ENCODE results near the gene SPOCK2. TPM values are rescaled to one million over a fixed set of nuclear protein-coding genes. Genes with fewer than 3 reads are reported as not detected.

Gene SPOCK2
- polyA plus RNA-seq, 1 donor (not counting 4 experiments of a cell fraction or from before 2014, with no cell fraction given), result 0.14 TPM

DNA sequence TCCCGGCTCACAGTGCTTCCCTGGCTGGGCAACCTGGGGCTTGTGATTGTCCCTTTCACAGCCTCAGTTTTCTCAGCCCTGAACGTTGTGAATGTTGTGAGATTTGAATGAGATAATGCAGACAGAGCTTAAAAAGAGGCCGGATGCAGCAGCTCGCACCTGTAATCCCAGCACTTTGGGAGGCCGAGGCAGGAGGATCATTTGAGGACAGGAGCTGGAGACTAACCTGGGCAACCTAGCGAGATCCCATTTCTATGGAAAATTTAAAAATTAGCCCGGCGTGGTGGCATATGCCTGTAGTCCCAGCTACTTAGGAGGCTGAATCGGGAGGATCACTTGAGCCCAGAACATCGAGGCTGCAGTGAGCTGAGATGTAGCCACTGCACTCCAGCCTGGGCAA, 56.6 kb downstream of the SPOCK2 start:
- Histone ChIP-seq H3K79me2 (ENCODE audit: control insufficient read depth, insufficient read depth, low read length) (no peaks in the 10 kb centered on the region), H2AFZ (ENCODE audit: control insufficient read depth, low read length) (no peak overlapping the region), H3K9ac (ENCODE audit: control insufficient read depth, extremely low read depth, insufficient read depth, low read length) (no peak overlapping the region), H3K4me3 (ENCODE audit: control insufficient read depth in 2 of 3, extremely low read depth in 1 of 3, insufficient read depth in 2 of 3, low read depth in 1 of 3, low read length in 3 of 3) (no peak overlapping the region), H3K27me3 (ENCODE audit: control insufficient read depth, extremely low read depth, insufficient read depth, low read length) (no peaks in the 10 kb centered on the region), H4K20me1 (ENCODE audit: control insufficient read depth, extremely low read depth, insufficient read depth, low read length) (no peaks in the 10 kb centered on the region), H3K36me3 (ENCODE audit: control insufficient read depth in 2 of 2, extremely low read depth in 1 of 2, insufficient read depth in 2 of 2, low read length in 2 of 2) (no peaks in the 10 kb centered on the region), H3K27ac (ENCODE audit: control insufficient read depth, insufficient read depth, low read length) (no peak overlapping the region), H3K9me1 (ENCODE audit: control insufficient read depth, extremely low read depth, insufficient read depth, low read length) (no peaks in the 10 kb centered on the region), H3K4me2 (ENCODE audit: control insufficient read depth, extremely low read depth, insufficient read depth, low read depth, low read length) (no peak overlapping the region), H3K9me3 (ENCODE audit: control insufficient read depth, low read depth, low read length) (no peaks in the 10 kb centered on the region), H3K4me1 (ENCODE audit: control insufficient read depth, extremely low read depth, insufficient read depth, low read length) (peaks cover 14% of the 10 kb centered on the region)
- TF ChIP-seq EZH2 (IDR thresholded peaks at IDR 0.05; ENCODE audit: low read length), result no peak
- TF ChIP-seq, protein P1, sequence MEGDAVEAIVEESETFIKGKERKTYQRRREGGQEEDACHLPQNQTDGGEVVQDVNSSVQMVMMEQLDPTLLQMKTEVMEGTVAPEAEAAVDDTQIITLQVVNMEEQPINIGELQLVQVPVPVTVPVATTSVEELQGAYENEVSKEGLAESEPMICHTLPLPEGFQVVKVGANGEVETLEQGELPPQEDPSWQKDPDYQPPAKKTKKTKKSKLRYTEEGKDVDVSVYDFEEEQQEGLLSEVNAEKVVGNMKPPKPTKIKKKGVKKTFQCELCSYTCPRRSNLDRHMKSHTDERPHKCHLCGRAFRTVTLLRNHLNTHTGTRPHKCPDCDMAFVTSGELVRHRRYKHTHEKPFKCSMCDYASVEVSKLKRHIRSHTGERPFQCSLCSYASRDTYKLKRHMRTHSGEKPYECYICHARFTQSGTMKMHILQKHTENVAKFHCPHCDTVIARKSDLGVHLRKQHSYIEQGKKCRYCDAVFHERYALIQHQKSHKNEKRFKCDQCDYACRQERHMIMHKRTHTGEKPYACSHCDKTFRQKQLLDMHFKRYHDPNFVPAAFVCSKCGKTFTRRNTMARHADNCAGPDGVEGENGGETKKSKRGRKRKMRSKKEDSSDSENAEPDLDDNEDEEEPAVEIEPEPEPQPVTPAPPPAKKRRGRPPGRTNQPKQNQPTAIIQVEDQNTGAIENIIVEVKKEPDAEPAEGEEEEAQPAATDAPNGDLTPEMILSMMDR (optimal IDR thresholded peaks at IDR 0.05 in 1 of 3, IDR thresholded peaks at IDR 0.05 in 1 of 3, conservative IDR thresholded peaks at IDR 0.05 in 1 of 3; ENCODE audit: extremely low read depth in 1 of 3, insufficient read depth in 2 of 3, low read length in 3 of 3), result no peak
- no peak for DNase-seq (ENCODE audit: low read depth, low spot score)
- dilution Hi-C loops (cut with MboI; ENCODE audit: extremely low pct_ligation_motif_present, low sequenced_read_pairs), result no loop called here
- FAIRE-seq, result no peak

DNA sequence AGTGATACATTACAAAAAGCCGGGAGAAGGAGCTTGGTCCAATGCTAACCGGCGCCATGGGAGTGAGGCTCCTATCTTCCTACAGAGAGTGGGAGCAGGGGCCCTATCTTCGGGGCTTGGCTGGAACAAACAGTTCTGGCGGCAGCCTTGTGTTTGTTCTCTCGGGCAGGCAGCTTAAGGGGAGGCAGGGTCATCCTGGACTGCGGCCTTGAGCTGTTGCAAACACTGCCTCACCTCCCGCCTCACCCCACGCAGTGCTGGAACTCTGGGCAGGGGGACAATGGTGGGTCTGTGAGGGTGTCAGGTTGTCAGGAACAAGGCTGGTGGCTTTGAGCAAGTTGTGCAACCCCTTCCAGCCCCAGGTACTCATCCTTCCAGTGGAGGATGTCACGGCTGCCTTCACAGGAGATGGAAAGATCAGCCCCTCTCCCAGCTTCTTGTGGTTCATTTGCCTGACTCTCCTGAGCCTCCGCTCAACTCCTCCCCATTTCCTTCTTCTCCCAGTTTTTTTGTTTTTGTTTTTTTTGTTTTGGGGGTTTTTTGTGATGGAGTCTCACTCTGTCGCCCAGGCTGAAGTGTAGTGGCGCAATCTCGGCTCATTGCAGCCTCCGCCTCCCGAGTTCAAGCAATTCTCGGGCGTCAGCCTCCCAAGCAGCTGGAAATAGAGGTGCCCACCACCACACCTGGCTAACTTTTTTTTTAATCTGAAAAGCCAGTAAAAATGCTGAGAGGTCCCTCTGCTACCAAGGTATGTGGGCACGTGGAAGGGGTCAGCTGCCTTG, 57.4 kb downstream of the SPOCK2 start:
- Histone ChIP-seq H3K4me1 (ENCODE audit: control insufficient read depth, extremely low read depth, insufficient read depth, low read length) (peaks cover 14% of the 10 kb centered on the region), H3K79me2 (ENCODE audit: control insufficient read depth, insufficient read depth, low read length) (no peaks in the 10 kb centered on the region), H3K4me2 (ENCODE audit: control insufficient read depth, extremely low read depth, insufficient read depth, low read depth, low read length) (no peak overlapping the region), H3K9ac (ENCODE audit: control insufficient read depth, extremely low read depth, insufficient read depth, low read length) (no peak overlapping the region), H3K27me3 (ENCODE audit: control insufficient read depth, extremely low read depth, insufficient read depth, low read length) (no peaks in the 10 kb centered on the region), H3K4me3 (ENCODE audit: control insufficient read depth in 2 of 3, extremely low read depth in 1 of 3, insufficient read depth in 2 of 3, low read depth in 1 of 3, low read length in 3 of 3) (no peak overlapping the region), H3K9me1 (ENCODE audit: control insufficient read depth, extremely low read depth, insufficient read depth, low read length) (no peaks in the 10 kb centered on the region), H2AFZ (ENCODE audit: control insufficient read depth, low read length) (no peak overlapping the region), H3K9me3 (ENCODE audit: control insufficient read depth, low read depth, low read length) (no peaks in the 10 kb centered on the region), H4K20me1 (ENCODE audit: control insufficient read depth, extremely low read depth, insufficient read depth, low read length) (no peaks in the 10 kb centered on the region), H3K36me3 (ENCODE audit: control insufficient read depth in 2 of 2, extremely low read depth in 1 of 2, insufficient read depth in 2 of 2, low read length in 2 of 2) (no peaks in the 10 kb centered on the region), H3K27ac (ENCODE audit: control insufficient read depth, insufficient read depth, low read length) (no peak overlapping the region)
- FAIRE-seq (no peak), DNase-seq (ENCODE audit: low read depth, low spot score) (no peak)
- dilution Hi-C loops (cut with MboI; ENCODE audit: extremely low pct_ligation_motif_present, low sequenced_read_pairs), result no loop called here
- TF ChIP-seq EZH2 (IDR thresholded peaks at IDR 0.05; ENCODE audit: low read length), result no peak
- TF ChIP-seq, protein P1 (optimal IDR thresholded peaks at IDR 0.05 in 1 of 3, IDR thresholded peaks at IDR 0.05 in 1 of 3, conservative IDR thresholded peaks at IDR 0.05 in 1 of 3; ENCODE audit: extremely low read depth in 1 of 3, insufficient read depth in 2 of 3, low read length in 3 of 3), result no peak
